AG04450 (cell line): ENCODE measurements around the gene COTL1. TPM values are rescaled to one million over a fixed set of nuclear protein-coding genes. Genes with fewer than 3 reads are reported as not detected.

Experiments
- CTCF ChIA-PET: fragments of 300-600, 350-600 bp; formaldehyde crosslinking; extraction: SDS; loops from one replicate; lab custom pipeline; 2022; ENCODE audit warnings: antibody characterized with exemption, inconsistent platforms; lab: Charles Lee
- POLR2A ChIA-PET: fragments of 350-600 bp; formaldehyde crosslinking; extraction: SDS; loops from one replicate; lab custom pipeline; 2021; ENCODE audit warnings: antibody characterized with exemption, inconsistent platforms; lab: Yijun Ruan, JAX
- DNase-seq: peaks from one replicate; pipeline ENCODE4 v3.0.0-alpha.2; 2011; ENCODE audit warnings: low read depth, low spot score
- H3K27ac ChIP-seq: one replicate; pipeline ENCODE4 v1.5.1; 2012; ENCODE audit warnings: low read depth, low read length, control low read depth
- H3K27me3 ChIP-seq: one replicate; pipeline ENCODE4 v1.6.0; 2012; ENCODE audit warnings: low read length; ENCODE audit not compliant: control insufficient read depth, insufficient read depth
- H3K4me3 ChIP-seq: 2 replicates; pipeline ENCODE4 v1.5.1; 2011; ENCODE audit warnings: mild to moderate bottlenecking, low read depth, low read length, control low read depth
- H3K9me3 ChIP-seq: 2 replicates; pipeline ENCODE4 v1.5.1; 2012; ENCODE audit warnings: low read length; ENCODE audit not compliant: control insufficient read depth, insufficient read depth
- polyA plus RNA-seq: library from polyadenylated mRNA; depleted of rRNA; stranded (reverse); fragments of >200 nt; gene quantifications from 2 replicates; pipeline ENCODE4 v1.2.3, GENCODE V29; 2011
- TF ChIP-seq, protein P1 (sequence below): IDR thresholded peaks from 2 replicates; pipeline ENCODE4 v1.5.1; 2011; ENCODE audit warnings: low read depth, low read length, control low read depth, inconsistent platforms

The COTL1 gene
- polyA plus RNA-seq, 1 experiment: 153 TPM

DNA sequence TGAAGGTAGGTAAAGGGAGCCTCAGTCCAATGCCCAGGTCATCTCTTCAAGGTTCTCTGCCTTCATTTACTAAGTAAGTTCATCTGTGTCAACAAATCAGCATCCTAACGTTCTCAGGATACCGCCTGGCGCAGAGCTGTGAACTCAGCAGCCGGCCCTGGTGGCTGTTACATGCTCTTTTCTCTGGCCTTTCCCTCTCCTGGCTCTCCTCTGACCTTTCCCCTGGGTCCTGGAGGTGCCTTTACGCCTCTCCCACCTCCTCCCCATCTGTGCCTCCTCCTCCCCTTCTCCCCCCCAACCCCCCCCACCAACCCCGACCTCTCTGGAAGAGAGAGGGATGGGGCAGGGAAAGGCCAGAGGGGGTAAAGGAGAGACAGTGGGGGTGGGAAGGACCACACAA, 19.5 kb downstream of the COTL1 start:
- ChIA-PET POLR2A (interaction anchor here (1.4 to 1.6 kb wide), 2 partner anchors 20 to 85 kb away, joined by 3 to 7 read pairs; partner anchors contain the start of gene COTL1), CTCF (interaction anchor here (4.5 kb wide), 1 partner anchor 88 kb away, joined by 18 read pairs; no protein-coding TSS in a partner anchor)
- TF ChIP-seq, protein P1, sequence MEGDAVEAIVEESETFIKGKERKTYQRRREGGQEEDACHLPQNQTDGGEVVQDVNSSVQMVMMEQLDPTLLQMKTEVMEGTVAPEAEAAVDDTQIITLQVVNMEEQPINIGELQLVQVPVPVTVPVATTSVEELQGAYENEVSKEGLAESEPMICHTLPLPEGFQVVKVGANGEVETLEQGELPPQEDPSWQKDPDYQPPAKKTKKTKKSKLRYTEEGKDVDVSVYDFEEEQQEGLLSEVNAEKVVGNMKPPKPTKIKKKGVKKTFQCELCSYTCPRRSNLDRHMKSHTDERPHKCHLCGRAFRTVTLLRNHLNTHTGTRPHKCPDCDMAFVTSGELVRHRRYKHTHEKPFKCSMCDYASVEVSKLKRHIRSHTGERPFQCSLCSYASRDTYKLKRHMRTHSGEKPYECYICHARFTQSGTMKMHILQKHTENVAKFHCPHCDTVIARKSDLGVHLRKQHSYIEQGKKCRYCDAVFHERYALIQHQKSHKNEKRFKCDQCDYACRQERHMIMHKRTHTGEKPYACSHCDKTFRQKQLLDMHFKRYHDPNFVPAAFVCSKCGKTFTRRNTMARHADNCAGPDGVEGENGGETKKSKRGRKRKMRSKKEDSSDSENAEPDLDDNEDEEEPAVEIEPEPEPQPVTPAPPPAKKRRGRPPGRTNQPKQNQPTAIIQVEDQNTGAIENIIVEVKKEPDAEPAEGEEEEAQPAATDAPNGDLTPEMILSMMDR: no peak
- Histone ChIP-seq H3K4me3 (no peak overlapping the region), H3K27me3 (no peaks in the 10 kb centered on the region), H3K27ac (peak overlapping the region; percentile 47), H3K9me3 (no peaks in the 10 kb centered on the region)
- DNase-seq: no peak

DNA sequence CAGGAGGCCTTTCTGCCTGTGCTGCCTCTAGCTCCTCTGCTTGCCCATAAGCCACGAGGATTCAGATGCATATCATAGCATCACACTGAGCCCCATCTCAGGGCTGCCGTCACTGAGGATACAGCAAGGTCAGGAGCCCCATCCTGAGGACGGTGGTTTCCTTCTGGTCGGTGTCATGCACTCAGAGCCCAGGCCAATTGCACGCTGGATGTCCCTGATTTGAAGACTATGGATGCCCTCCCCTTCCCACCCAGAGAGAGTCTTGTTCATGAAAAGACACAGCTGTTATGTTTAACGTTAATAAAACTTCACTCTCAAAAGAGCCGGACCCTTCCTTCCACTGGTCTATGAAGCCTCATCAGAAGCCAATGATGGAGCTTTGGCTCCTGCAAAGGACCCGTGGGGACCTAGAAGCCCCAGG, 19.9 kb downstream of the COTL1 start:
- no peak for DNase-seq
- no peak overlapping the region for H3K4me3 ChIP-seq
- H3K9me3 ChIP-seq: no peaks in the 10 kb centered on the region
- H3K27me3 ChIP-seq: no peaks in the 10 kb centered on the region
- POLR2A ChIA-PET: interaction anchor here (1.4 to 1.6 kb wide), 2 partner anchors 21 to 85 kb away, joined by 3 to 7 read pairs; partner anchors contain the start of gene COTL1
- TF ChIP-seq, protein P1: no peak
- H3K27ac ChIP-seq: peak overlapping the region; percentile 47
- CTCF ChIA-PET: interaction anchor here (0.5 to 4.5 kb wide), 2 partner anchors 16 to 87 kb away, joined by 10 to 18 read pairs; no protein-coding TSS in a partner anchor

DNA sequence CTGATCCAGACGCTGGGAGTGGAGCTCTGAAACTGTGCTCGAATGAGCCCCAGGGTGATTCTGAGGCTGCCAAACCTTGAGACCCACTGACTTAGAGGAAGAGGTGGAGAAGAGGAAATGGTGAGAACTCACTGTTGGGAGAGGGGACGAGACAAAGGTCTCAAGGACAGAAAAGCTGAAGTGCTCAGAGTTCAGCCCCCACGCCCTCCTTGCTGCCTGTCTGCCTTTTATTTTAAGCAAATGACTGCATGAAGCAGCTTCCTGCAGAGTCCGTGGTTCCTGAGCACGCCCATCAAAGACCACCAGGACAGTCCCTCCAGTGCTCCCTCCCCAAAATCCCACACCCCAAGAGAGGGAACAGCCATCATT, 20.4 kb downstream of the COTL1 start:
- POLR2A ChIA-PET: interaction anchor here (1.4 to 1.6 kb wide), 2 partner anchors 21 to 84 kb away, joined by 3 to 7 read pairs; partner anchors contain the start of gene COTL1
- no peak for DNase-seq
- TF ChIP-seq, protein P1: no peak
- H3K4me3 ChIP-seq: no peak overlapping the region
- no peak overlapping the region for H3K27ac ChIP-seq
- no peaks in the 10 kb centered on the region for H3K9me3 ChIP-seq
- CTCF ChIA-PET: interaction anchor here (0.5 to 4.5 kb wide), 2 partner anchors 17 to 87 kb away, joined by 10 to 18 read pairs; no protein-coding TSS in a partner anchor
- H3K27me3 ChIP-seq: no peaks in the 10 kb centered on the region

DNA sequence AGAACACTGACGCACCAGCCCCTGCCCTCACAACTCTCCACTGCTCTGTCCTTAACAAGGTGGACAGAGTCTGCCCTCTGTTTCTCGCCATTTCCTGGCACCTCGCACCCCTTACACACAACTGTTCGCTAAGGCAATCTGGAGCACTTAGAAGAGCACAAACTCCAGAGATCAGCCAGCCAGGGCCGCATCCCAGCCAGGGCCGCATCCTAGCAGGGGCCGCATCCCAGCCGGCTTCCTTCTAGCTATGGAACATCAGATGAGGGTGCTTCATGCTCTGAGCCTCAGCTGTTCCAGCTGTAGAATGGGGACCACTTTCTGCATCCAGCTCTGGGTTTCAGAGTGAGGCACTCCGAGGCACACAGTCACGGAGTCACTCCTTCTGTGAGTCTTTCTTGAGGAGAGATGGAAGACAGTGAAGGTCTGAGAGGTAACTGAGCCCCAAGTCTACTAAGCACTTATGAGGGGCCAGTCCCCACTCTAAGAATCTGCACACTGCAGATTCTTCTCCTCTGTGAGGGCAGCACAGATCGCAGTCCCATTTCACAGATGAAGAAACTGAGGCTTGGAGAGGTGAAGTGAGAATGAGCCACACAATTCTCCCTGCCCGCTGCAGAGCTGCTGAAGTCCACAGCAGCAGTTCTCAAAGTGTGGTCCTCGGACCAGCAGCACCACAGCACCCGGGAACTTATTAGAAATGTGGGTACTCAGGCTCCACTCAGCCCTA, 20.9 kb downstream of the COTL1 start:
- CTCF ChIA-PET: interaction anchor here (0.5 to 4.5 kb wide), 2 partner anchors 17 to 86 kb away, joined by 10 to 18 read pairs; no protein-coding TSS in a partner anchor
- TF ChIP-seq, protein P1: no peak
- Histone ChIP-seq H3K27ac (no peak overlapping the region), H3K9me3 (no peaks in the 10 kb centered on the region), H3K4me3 (no peak overlapping the region), H3K27me3 (no peaks in the 10 kb centered on the region)
- DNase-seq: no peak
- POLR2A ChIA-PET: interaction anchor here (1.4 to 1.6 kb wide), 2 partner anchors 22 to 84 kb away, joined by 3 to 7 read pairs; partner anchors contain the start of gene COTL1

DNA sequence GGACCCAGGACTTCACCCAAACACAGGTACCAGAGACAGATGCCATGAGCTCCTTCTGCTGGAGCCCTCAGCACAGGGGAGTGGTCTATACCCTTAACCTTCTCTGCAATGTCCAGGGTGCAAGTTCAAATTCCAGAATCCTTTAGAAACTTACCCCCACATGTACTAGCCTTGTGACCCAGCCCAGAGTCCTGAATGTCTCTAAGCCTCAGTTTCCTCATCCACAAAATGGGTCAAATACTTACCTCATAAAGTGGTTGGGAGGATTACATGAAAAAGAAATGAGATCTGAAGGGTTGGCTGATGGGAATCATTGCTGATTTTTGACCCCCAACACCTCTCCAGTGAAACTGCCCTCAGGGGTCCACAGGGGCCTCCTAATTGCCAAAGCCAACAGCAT, 21.7 kb downstream of the COTL1 start:
- no peaks in the 10 kb centered on the region for H3K9me3 ChIP-seq
- no peak for DNase-seq
- POLR2A ChIA-PET: no interaction called here
- H3K4me3 ChIP-seq: no peak overlapping the region
- no peak overlapping the region for H3K27ac ChIP-seq
- H3K27me3 ChIP-seq: no peaks in the 10 kb centered on the region
- TF ChIP-seq, protein P1: no peak
- CTCF ChIA-PET: no interaction called here
